AML-193 (cell line): ENCODE data around the gene ERC1.

Experiments used
- DNase-seq, 2 experiments: peaks; one replicate each; lab custom pipeline; 2025; lab: John Stamatoyannopoulos, UW

ERC1 gene

DNA sequence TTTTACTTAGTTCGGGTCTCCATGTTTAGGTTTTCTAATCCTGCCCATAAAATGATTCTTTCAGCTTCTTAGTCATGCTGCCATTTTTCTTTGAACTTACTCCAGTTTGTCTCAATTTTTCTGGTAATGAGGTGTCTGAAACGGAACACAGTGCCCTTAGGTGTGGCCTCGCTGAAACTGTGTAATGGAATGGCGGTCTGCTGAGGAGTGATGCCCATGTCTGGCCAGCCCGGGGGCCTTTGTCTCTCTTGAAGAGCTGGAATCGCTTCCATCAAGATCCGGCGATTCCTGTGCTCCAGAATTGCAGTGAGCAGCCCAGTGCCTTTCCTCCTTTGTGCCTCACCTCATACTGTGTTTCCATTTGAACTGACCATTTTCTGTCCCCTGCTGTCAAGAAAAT, 490.9 kb downstream of the ERC1 start:
- no peak for DNase-seq

DNA sequence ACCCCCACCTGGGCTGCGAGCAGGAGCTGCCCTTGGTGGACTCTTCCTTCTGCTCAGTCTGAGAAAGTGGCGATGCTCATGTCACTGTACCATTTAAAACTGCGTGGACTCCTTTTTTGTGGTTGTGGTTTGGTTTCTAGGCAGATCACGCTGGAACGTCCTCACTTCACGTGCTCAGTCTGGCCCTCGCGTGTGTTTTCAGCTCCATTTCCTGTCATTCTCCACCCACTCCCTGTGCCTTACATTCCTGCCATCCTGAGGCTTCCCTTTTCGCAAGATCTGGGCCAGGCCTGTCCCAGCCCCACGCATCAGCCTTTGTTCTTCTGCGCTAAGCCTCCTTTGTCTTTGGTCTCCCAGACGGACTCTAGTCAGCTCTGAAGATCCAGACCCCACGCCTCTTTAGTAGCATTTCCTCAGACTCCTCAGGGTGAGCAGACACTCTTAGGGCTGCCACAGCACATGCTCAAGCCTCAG, 497.9 kb downstream of the ERC1 start:
- no peak for DNase-seq

DNA sequence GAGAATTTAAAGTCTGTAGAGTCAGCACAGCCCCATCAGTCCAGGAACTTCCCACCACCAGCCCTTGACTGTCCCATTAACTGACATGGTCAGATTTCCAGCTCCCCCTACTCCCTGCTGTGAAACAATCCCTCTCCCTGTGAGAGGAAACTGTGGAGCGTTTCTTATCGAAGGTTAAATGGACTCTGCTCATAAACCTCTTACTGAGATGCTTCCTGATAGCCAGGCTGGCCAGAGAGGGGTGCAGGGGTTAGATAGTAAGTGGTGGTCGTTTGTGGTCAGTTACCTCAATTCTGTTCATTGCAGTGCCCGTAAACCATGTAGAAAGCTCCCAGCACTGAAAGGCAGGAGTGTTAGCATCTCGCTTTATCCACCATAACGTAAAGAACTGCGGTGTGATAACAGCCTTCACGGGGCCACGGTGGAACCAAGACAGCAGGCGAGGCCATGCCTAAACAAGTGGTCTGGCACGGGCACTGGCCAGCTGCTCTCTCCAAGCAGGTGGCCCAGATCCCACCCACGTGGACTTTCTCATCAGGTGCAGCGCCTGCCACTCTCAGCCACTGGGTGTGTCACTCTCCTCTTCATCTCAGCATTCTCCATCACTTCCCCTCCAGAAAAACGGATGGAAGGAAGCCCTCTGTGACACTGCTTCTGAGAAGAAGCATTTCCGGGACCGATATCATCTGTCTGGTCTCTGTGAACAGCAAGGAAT, 501.1 kb downstream of the ERC1 start:
- no peak for DNase-seq

DNA sequence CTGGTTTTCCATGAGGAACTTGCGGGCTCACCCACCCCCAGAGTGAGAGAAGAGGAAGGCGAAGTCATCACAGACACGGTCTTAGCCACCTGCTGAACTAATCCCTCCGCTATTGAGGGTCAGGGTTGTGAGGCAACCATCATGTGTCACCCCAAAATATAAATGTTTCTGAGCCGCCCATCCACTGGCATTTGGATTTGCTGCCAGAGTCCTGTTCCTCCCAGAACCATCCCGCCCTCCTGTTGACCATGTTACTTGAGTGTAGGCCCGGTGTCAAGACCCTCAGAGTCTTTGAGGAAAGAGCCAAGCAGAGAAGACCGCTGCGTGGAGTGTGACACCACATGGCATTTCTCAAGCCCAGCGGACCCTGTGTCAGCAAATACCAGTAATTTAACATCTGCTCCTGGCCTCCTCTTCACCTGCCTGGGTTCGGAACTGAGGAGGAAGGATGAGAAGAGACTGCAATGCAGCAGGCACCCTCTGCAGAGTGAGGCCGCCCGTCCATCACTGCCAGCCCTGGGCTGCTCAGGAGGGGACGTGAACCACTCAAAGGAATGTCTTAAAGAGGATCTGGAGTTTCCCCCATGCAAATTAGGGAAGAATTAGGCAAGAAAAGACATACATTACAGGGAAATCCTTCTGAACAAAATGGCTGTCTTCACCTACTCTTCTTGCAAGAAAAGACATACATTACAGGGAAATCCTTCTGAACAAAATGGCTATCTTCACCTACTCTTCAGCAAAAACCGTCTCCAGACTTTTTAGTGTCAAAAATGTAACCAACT, 502.9 kb downstream of the ERC1 start:
- DNase-seq = no peak

DNA sequence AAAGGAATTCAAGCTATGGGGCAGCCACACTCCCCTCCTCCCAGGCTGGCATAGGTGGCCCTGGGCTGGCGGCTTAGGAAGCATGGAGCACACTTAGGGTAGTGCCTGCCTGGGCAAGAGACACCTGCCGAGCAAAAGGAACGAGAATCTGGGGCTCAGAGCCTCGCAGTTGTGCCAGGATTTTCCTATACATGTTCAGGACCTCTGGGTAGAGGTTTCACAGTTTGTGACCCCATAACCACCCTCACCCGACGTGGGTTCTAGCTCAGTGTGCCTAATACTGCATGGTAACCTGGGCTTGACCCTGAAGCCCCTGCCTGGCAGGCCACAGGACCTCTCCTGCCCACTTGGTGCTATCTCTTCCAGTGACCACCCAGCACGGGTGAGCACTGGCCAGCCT, 503.8 kb downstream of the ERC1 start:
- DNase-seq = no peak

DNA sequence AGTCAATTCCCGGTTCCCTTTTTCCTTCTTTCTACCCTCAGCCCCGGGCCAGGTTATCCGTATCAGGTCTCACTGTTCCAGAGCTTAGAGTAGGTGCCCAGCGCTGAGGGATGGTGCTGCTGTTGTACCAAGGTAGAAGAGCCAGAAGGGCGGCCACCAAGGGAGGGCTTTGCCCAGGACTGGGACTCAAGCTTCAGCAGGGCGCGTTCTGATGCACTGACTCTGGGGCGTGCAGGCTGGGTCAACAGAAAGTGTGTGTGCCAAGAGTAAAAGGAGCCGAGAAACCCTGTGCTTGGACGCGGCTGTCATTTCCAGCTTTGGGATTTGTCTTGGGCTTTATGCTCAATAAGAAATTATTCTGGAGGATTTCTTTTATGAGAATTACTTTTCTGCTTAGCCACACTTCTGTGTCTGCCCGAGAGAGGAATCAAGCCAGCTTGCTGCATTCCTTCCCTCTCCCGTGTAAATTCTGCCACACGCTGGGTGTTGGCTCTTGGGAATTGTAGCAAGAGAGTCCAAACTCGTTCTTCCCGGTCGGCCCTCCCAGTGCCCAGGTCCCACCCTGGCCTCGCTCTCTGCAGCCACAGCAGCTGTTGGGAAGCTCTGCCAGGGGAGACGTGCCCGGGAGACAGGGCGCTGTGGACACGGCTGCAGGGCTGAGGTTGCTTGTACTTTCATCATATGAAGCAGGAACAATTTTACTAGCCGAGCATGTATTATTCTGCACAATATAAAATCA, 505.3 kb downstream of the ERC1 start:
- no peak for DNase-seq

DNA sequence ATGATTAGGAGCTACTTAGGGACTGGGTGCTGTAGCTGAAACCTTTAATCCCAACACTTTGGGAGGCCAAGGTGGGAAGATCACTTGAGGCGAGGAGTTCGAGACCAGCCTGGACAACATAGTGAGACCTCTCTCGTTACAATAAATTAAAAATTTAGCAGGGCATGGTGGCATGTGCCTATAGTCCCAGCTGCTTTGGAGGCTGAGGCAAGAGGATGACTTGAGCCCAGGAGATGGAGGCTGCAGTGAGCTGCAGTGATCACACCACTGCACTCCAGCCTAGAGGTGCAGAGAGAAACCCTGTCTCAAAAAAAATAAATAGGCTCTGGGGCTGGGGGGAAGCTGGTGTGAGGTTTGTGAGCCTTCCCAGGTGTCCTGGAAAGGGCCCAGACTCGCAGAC, 506.1 kb downstream of the ERC1 start:
- DNase-seq = no peak

DNA sequence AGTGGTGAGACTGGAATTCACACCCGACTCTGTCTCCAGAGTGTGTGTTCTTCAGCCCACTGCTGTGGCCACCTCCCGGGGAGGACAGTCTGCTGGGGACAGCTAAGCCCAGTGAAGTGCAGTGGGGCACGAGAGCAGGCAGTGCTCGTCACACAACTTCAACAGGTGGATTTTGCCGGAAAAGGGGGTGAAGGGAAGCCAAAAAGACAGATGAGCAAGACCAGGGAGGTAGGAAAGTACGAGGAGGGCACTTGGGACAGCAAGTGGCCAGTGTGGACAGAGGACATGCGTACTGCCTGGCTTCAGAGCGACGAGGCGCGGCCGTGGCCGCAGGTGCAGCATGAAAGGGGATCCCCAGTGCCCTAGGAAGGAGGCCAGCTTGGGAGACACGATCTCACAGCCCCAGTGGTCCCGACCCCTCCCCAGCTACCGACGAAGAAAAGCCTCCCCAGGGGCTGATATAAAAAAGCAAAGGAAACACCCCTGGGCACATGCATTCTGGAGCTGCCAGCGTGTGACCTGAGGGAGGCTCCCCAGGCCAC, 507.2 kb downstream of the ERC1 start:
- DNase-seq = no peak

DNA sequence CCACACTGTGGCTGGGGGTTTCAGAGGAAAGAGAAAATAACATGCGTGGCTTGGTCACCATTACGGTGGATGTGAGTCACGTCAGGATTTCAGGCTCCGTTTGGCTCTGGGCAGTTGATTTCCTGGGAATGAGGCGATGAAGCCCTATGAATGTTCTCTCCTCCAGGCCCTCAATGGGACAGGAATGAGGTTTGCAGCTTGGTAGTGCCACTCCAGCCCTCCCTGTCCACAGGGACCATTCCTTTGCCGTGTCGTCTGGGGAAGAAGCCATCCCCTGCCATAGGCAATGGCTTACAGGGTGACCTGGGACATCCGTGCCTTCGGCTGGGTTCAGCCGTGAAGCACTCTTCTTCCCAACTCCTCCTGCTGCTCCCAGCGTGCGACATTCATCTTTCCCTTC, 508.3 kb downstream of the ERC1 start:
- DNase-seq = no peak

DNA sequence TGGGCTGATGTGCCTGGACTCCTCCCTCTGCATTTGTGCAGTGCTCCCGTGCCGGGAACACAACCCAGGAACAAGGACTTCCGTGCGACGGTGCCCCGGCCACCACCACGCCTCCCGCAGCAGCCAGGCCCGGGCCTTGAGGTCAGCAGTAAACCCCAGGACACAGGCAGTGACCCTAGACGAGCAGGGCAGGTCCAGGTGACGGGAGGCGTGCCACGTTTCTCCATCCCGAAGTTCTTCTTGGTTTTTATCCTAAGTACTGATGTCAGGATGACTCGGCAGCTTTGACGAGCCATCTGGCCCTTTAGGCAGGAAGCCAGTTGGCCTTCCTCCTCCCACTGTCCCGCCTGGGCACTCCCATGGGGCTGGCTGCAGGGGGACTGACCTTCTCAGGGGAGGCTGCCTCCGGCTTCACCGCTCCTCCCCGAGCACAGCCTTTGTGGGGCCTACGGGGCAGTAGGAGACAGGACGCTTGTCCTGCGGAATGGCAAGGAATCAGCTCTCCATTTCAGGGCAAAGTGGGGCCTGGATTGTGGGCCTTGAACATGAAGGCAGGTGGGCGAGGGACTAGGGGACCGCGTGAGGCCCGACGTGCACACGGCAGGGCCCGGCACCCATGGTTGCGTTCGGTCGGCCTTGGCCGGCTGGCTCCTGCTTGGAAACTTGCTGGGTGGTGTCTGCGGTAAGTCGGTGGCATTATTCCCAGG, 509.2 kb downstream of the ERC1 start:
- DNase-seq = no peak

DNA sequence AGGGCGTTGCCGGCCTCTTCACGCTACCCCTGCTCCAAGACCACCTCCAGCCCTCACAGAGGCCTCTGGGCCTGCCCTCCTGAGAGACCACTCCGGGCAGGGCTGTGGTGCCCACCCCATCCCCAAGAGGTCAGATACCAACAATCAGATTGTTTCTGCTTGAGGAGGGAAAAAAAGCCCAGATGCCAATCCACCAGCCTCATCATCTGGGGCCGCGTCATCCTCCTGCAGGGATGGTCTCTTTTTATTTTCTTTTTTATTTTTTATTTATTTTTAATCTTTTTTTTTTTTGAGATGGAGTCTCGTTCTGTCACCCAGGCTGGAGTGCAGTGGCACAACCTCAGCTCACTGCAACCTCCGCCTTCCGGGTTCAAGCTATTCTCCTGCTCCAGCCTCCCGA, 510.0 kb downstream of the ERC1 start:
- DNase-seq = no peak

DNA sequence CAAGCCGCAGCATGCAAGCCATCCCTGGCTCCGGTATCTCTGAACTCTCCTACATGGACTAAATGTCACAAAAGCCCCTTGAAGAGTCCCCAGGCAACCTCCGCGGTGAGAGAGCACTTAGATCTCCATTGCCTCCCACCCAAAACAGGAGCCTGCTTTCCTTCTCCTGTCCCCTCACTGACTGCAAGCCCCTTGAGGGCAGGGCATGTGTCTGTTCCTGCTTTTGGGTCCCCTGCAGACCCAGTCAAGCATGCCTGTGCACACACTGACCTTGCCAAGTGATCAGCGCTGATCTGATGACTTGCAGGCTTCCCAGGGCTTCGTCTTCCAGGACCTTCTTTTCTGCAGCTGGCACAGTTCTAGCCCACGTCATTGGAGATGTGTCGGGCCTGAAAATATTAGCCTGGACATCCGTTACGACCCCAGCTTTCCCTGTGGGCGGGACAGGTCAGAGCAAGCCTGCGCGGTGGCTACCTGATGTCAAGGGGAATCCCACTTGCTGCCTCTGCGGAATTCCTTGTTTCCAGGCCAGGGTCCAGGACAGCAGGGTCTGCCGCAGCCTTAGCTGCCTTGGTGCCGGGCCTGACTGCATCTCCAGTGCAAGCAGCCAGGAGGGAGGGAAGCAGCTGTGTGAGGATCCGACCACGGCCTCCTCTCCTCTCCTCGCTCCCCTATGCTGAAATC, 510.8 kb downstream of the ERC1 start:
- DNase-seq = no peak

DNA sequence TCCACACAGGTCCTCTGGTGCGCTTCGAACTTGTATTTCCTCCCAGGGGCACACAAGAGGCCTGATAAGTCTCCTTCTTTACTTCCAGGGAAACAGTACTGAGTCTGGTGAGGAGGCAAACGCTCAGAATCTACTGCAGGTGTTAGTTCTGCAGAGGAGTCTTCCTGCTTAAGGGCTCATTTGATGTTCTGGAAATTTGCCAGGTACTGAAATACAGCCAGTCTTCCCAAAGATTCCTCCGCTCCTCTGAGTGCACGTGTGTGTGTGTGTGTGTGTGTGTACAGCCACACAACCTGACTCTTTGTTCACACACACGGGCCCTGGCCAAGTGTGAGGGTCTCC, 511.3 kb downstream of the ERC1 start:
- no peak for DNase-seq

DNA sequence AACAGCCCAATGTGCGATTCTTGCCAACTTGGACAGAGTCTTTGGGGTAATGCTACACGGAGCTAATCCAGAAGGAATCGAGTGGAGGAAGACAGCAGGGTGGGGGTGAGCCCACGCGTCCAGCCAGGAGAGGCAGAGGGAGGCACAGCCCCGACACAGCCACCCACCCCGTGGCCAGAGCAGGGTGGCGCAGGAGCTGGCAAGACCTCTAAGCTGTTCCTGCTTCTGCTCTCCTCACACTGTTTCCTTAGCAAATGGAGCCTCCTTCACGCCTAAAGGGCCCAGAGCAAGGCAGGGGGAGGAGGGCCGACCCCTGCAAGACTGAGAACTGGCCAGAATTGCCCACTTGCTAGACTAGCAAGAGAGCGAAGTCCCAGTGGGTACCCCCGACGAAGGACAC, 511.8 kb downstream of the ERC1 start:
- no peak for DNase-seq

DNA sequence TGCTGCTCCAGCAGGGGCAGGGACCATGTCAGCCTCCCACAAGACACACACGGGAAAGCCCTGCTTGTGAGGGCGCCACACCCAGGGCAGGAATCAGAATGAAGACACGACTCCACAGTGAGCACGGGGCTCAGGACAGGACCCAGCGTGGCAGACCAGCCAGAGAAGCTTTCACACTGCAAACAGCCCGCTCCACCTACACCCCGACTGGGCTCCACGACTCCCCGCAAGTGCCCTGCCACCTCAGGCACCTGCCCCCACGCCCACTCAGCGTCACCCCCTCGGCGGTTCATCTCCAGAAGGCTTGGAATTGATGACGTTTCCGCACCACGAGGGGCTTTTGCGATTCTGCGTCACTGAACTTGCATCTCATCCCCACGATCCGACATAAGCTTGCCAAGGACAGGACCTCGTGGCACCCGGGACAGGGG, 512.3 kb downstream of the ERC1 start:
- DNase-seq = no peak

DNA sequence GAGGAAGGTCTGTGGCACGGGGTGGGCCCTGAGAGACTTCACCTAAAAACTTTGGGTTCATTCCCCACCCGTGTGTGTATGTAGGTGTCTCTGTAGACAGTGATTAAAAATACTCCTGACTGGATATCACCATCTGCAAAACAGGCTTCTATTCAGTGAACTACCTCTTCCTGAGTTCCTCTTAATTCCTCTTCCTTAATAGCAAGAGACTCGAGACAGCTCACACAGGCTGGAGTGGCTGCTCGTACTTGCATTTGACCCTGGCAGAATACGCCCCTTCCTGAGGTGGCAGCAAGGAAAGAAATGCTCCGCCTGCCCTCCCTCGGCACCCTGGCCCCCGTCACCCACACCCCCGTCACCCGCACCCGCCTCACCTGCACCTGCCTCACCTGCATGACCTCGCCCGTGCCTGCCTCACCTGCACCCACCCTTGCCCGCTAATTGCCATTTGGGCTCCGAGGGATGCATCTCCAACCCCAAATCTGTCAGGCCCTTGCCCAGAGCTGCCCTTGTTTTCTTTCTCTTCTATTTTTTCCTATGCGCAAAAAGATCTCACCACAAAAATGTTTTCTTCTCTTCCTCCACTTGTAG, 513.4 kb downstream of the ERC1 start:
- DNase-seq = peak; percentile 34 to 50

DNA sequence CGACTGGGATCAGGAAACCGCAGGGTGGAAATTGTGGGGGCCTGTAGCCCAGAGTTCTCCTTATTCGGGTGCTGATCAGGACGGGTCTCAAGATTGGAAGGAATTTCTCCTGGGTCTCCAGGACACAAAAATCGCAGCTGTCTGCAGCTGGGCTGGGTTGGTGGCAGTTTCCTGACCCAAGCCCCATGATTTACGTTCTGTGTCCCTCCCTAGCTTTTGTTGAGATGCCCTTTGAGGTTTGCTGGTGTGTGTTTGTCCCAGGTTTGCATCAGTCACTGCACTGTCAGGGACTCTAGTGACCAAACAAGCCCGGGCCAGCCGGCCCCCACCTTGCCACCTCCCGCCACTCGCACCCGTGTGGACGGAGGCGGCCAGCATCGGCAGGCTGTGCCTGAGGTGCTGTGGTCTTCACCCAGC, 513.9 kb downstream of the ERC1 start:
- no peak for DNase-seq

DNA sequence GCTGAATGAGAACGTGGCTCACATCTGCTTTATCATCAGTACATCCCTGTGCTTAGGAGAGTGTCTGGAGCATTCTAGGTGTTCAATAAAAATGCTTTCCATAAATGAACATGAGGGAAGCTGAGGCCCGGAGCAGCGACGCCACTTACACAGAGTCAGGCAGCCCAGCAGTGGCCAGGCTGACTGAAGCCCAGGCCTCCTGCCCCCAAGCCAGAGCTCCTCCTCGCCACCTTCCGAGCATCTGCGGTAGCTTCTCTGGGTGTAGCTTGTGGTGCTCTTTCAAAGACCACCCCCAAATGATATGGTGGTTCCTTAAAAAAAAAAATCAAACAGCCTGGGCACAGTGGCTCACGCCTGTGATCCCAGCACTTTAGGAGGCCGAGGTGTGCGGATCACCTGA, 514.6 kb downstream of the ERC1 start:
- no peak for DNase-seq

DNA sequence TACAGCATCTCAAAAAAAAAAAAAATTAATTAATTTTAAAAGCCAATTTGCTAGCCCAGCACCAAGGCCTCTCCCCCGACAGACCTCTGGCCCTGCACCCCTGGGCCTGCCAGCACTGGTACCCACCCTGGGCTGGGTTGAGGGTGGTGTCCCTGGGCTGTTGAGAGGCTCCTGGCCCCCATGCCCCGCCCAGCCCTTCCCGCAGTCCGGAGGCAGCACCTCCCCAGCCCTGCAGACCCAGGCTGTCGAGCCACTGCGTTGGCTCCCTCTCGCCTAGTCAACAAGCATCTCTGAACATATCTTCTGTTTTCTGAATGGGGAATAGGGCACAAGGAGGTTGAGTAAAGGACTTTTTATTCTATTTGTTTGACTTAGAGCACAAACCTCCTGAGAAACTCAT, 516.3 kb downstream of the ERC1 start:
- DNase-seq = no peak

DNA sequence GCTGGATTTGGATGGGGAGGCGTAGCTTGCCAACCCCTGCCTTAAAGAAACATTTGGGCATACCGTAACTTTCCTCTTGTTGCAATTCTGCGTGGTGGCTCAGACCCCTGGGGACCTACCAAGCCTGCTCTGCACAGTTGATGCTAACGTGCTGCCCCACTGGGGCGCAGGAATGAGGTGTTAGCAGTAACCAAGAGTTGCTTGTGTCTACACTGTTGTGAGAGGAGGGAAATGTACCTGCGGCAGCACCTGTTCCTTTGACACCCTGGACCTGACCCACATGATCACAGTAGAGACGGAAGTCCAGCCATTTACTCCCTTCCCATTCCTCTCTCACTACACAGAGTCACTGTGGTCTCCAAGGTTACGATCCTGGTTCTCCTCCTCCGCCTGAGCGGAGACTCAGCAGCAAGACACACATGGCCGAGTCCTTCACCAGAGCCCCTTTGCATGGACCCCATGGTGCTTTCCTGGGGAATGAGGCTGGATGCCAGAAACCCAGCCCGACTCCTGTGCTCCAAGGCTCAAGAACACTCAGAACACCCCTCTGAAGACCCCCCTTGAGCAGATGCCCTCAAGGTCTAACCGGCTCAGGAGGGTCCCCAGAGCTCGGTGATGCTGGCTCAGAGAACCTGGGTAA, 518.5 kb downstream of the ERC1 start:
- no peak for DNase-seq
